T-cell (primary cell): ENCODE results near the gene PPM1E. TPM values are rescaled to one million over a fixed set of nuclear protein-coding genes. Genes with fewer than 3 reads are reported as not detected.

ENCODE experiments used
- ATAC-seq, 4 experiments: fragments of 200-7000 bp in 3 of 4; fragments of 150-1000 bp in 1 of 4; cut with Tn5 transposase; replicated peaks in 1 of 4; 1 replicate in 3 of 4; 2 replicates in 1 of 4; pipeline ENCODE4 v1.10.0; 2021; ENCODE audit warnings: moderate library complexity in 3 of 4, mild to moderate bottlenecking in 2 of 4, moderate number of reproducible peaks in 1 of 4
- CTCF ChIA-PET, 2 donors: fragments of 300-600 bp; sonication (Branson Sonifier 250); formaldehyde crosslinking; loops; one replicate each; lab custom pipeline; 2022; ENCODE audit warnings: antibody characterized with exemption in 2 of 2; lab: Charles Lee
- POLR2A ChIA-PET, 2 donors: fragments of 300-600 bp; sonication (Branson Sonifier 250); formaldehyde crosslinking; loops; one replicate each; lab custom pipeline; 2022; ENCODE audit warnings: antibody characterized with exemption in 2 of 2; lab: Charles Lee
- DNase-seq, 35 experiments: peaks; one replicate each; pipeline versions ENCODE4 v3.0.0 to v3.0.0-alpha.2; 2013 to 2023
- H3K27ac ChIP-seq: one replicate; pipeline ENCODE4 v1.5.1; 2013; ENCODE audit warnings: low read length
- H3K27me3 ChIP-seq, 2 experiments: replicated peaks in 1 of 2; 1 replicate in 1 of 2; 2 replicates in 1 of 2; pipeline versions ENCODE4 v1.6.1 to v1.7.0; 2013; ENCODE audit warnings: low read length in 1 of 2, mixed read lengths in 1 of 2; ENCODE audit not compliant: control insufficient read depth in 2 of 2, insufficient read depth in 2 of 2; ENCODE audit errors: extremely low read depth in 1 of 2
- H3K36me3 ChIP-seq, 2 donors: 1 replicate in 1 of 2; 2 replicates in 1 of 2; pipeline versions ENCODE4 v1.6.1 to v1.7.0; 2013; ENCODE audit warnings: low read length in 1 of 2; ENCODE audit not compliant: control insufficient read depth in 2 of 2, insufficient read depth in 1 of 2; ENCODE audit errors: extremely low read depth in 1 of 2
- H3K4me1 ChIP-seq, 2 experiments: 1 replicate in 1 of 2; 2 replicates in 1 of 2; pipeline versions ENCODE4 v1.6.1 to v1.7.0; 2013; ENCODE audit warnings: low read length in 2 of 2, mixed read lengths in 1 of 2; ENCODE audit not compliant: insufficient read depth in 2 of 2, control insufficient read depth in 1 of 2; ENCODE audit errors: extremely low read depth in 1 of 2
- H3K4me3 ChIP-seq, 2 donors: 1 replicate in 1 of 2; 2 replicates in 1 of 2; pipeline versions ENCODE4 v1.5.1 to v1.7.0; 2013; ENCODE audit warnings: mild to moderate bottlenecking in 2 of 2, low read length in 1 of 2, moderate library complexity in 1 of 2; ENCODE audit not compliant: control insufficient read depth in 1 of 2; ENCODE audit errors: extremely low read depth in 1 of 2
- H3K9me3 ChIP-seq: 2 replicates; pipeline ENCODE4 v1.7.0; 2013
- H3K27ac Mint-ChIP-seq, 2 donors: one replicate each; pipeline ENCODE4 v1.8.0; 2020 to 2021; ENCODE audit warnings: mild to moderate bottlenecking in 2 of 2, mixed read lengths in 2 of 2
- H3K27me3 Mint-ChIP-seq, 2 donors: one replicate each; pipeline ENCODE4 v1.8.0; 2021 to 2022; ENCODE audit warnings: mixed read lengths in 2 of 2
- H3K36me3 Mint-ChIP-seq: one replicate; pipeline ENCODE4 v1.8.0; 2021; ENCODE audit warnings: mixed read lengths
- H3K4me1 Mint-ChIP-seq, 3 donors: one replicate each; pipeline ENCODE4 v1.8.0; 2020 to 2022; ENCODE audit warnings: mixed read lengths in 3 of 3, mild to moderate bottlenecking in 1 of 3
- H3K4me3 Mint-ChIP-seq, 3 donors: one replicate each; pipeline ENCODE4 v1.8.0; 2020 to 2022; ENCODE audit warnings: mild to moderate bottlenecking in 3 of 3, mixed read lengths in 3 of 3, moderate library complexity in 3 of 3
- H3K9me3 Mint-ChIP-seq, 3 donors: one replicate each; pipeline ENCODE4 v1.8.0; 2020 to 2022; ENCODE audit warnings: mixed read lengths in 3 of 3
- whole genome bisulfite sequencing: methylation state at CpG from one replicate; pipeline ENCODE4 v1.1.5; 2013; ENCODE audit warnings: missing lambda C conversion rate; ENCODE audit not compliant: insufficient coverage; 5-methylcytosine and 5-hydroxymethylcytosine counted together
- total RNA-seq, 35 experiments: library from RNA in 6 of 35; stranded (reverse) in 6 of 35; fragments of 120-200 nt in 1 of 35; gene quantifications; one replicate each; pipeline versions ENCODE4 v1.2.1 to v1.2.4 and lab custom pipeline; 2013 to 2026

Gene PPM1E
- total RNA-seq, 5 donors from 2014 or later (not counting 1 experiment from before 2014, with no cell fraction given), result 0.03 TPM; not detected in 4

DNA sequence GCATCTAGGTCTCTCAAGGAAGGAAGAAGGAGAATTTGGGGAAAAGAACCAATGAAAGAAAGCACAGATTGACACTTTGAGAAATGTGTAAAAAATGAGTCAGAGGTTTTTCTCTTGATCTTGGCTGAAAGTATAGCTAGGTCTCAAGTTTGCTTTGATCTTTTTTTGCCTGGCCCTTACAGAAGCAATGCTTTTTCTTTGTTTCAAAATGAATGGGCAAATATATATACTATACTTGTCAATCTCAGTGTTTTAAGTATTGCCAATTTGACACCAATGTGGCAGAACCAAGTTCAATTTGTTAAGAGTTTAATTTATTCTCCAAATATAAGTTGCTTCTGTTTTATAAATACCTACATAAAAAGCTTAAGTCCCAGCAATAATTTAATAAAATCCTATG lies 119.6 kb downstream of the PPM1E start:
- ChIA-PET CTCF (interaction anchor here (0.6 kb wide), 2 partner anchors 41 to 48 kb away, joined by 3 to 10 read pairs; no protein-coding TSS in a partner anchor), POLR2A (no interaction called here)
- DNase-seq (no peak), ATAC-seq (no peak)
- Mint-ChIP-seq H3K27me3 (peaks cover 0 to 4% of the 10 kb centered on the region in 2 donors), H3K4me3 (no peak overlapping the region), H3K36me3 (no peaks in the 10 kb centered on the region), H3K4me1 (no peaks in the 10 kb centered on the region), H3K27ac (no peak overlapping the region), H3K9me3 (no peaks in the 10 kb centered on the region)
- Histone ChIP-seq H3K36me3 (no peaks in the 10 kb centered on the region), H3K4me3 (no peak overlapping the region), H3K27ac (no peak overlapping the region), H3K27me3 (no peaks in the 10 kb centered on the region), H3K4me1 (no peaks in the 10 kb centered on the region), H3K9me3 (no peaks in the 10 kb centered on the region)

DNA sequence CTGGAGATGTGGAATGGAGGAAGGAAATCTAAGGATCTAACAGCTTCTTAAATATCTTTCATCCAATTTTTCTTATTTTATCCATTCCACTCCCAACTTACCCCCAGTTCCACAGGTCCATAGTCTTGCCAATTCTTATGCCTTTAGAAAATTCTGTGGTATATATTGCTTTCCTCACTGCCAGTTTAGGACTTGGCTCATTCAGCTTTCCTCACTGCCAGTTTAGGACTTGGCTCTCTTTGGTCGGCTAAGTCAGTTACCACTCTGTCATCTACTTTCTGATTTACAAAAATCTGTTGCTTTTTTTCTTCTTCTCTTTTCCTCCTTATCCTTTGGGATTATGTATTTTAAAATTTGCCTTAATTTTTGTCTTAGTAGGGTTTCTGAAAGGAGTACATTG lies 128.5 kb downstream of the PPM1E start:
- ChIA-PET CTCF (no interaction called here), POLR2A (no interaction called here)
- Mint-ChIP-seq H3K9me3 (no peaks in the 10 kb centered on the region), H3K36me3 (no peaks in the 10 kb centered on the region), H3K27ac (no peak overlapping the region), H3K27me3 (peaks cover 32 to 35% of the 10 kb centered on the region in 2 donors), H3K4me3 (no peak overlapping the region), H3K4me1 (no peaks in the 10 kb centered on the region)
- Histone ChIP-seq H3K9me3 (no peaks in the 10 kb centered on the region), H3K4me3 (no peak overlapping the region), H3K27me3 (peaks cover 2 to 8% of the 10 kb centered on the region in 2 experiments), H3K27ac (no peak overlapping the region), H3K4me1 (no peaks in the 10 kb centered on the region), H3K36me3 (no peaks in the 10 kb centered on the region)
- no peak for ATAC-seq
- no CpG with 5 or more reads among the region's 1 CpG for WGBS
- DNase-seq, result no peak

DNA sequence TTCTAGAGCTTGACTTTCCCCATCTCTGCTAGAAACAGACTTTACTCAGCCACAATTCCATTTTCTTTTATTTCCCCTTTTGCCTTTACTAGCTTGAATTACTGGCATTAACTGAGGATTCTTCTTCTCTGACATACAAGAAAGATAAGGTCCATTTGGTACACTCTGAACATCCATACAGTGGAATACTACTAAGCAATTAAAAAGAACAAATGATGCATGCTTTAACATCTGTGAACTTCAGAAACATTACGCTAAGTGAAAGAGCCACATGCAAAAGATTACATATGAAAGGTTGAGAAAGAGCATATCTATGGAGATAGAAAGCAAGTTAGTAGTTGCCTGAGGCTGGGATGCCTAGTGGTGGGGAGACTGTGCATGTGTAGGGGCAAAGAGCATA lies 130.9 kb downstream of the PPM1E start:
- CTCF ChIA-PET, result no interaction called here
- no peaks in the 10 kb centered on the region for H3K4me1 Mint-ChIP-seq
- Histone ChIP-seq H3K27me3 (peaks cover 2 to 6% of the 10 kb centered on the region in 2 experiments), H3K9me3 (peaks cover 4% of the 10 kb centered on the region), H3K4me1 (no peaks in the 10 kb centered on the region), H3K36me3 (no peaks in the 10 kb centered on the region), H3K27ac (no peak overlapping the region), H3K4me3 (no peak overlapping the region)
- H3K36me3 Mint-ChIP-seq, result no peaks in the 10 kb centered on the region
- ATAC-seq (no peak), DNase-seq (no peak)
- peaks cover 0 to 9% (median 7%) of the 10 kb centered on the region in 3 donors for H3K9me3 Mint-ChIP-seq
- no CpG with 5 or more reads among the region's 1 CpG for WGBS
- H3K27me3 Mint-ChIP-seq, result peaks cover 26 to 28% of the 10 kb centered on the region in 2 donors
- H3K4me3 Mint-ChIP-seq, result no peak overlapping the region
- H3K27ac Mint-ChIP-seq, result no peak overlapping the region
- POLR2A ChIA-PET, result interaction anchor here in 1 of 2 donors (0.6 kb wide), 1 partner anchor 149 kb away, joined by 12 read pairs; no protein-coding TSS in a partner anchor

DNA sequence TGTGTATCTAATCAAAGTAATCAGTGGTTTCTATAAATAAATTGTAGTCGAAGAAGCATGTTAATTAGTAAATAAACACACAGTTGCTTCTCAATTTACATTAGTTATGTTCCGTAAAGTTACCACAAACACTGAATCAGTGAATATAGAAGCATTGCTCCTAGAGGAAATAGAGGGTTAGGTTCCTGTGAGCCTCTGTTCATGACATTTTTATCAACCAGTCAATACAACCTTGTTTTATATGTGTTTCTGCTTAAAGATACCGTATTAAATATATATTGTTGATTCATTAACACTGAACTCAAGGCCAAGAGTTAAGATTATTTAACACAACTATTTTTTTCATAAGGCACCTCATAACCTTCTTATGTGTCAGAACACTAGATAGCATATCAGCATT lies 134.3 kb downstream of the PPM1E start:
- H3K4me3 ChIP-seq, result no peak overlapping the region
- H3K27me3 ChIP-seq, result peaks cover 2 to 6% of the 10 kb centered on the region in 2 experiments
- H3K27ac ChIP-seq, result no peak overlapping the region
- DNase-seq (no peak), ATAC-seq (no peak)
- no peak overlapping the region for H3K4me3 Mint-ChIP-seq
- no peak overlapping the region for H3K27ac Mint-ChIP-seq
- no peaks in the 10 kb centered on the region for H3K36me3 ChIP-seq
- H3K9me3 Mint-ChIP-seq, result peaks cover 0 to 9% (median 7%) of the 10 kb centered on the region in 3 donors
- H3K9me3 ChIP-seq, result peaks cover 4% of the 10 kb centered on the region
- POLR2A ChIA-PET, result no interaction called here
- no peaks in the 10 kb centered on the region for H3K4me1 Mint-ChIP-seq
- H3K27me3 Mint-ChIP-seq, result peaks cover 18 to 25% of the 10 kb centered on the region in 2 donors
- no peaks in the 10 kb centered on the region for H3K36me3 Mint-ChIP-seq
- no CpG with 5 or more reads among the region's 3 CpGs for WGBS
- CTCF ChIA-PET, result no interaction called here
- no peaks in the 10 kb centered on the region for H3K4me1 ChIP-seq

DNA sequence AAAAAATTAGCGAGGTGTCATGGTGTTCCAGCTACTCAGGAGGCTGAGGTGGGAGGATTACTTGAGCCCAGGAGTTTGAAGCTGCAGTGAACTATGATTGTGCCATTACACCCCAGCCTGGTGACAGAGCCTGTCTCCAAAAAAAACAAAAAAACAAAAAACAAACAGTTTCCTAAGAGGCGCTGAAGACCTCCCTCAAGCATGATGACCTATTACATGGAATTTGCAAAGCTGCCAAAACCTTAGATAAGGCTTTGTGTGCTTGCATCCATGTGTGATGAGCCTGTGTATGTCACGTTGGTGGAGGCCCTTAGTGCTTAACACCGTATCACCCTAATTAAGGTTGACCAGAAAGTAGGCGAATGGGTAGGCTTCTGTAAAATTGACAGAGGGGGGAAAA lies 143.5 kb downstream of the PPM1E start:
- Histone ChIP-seq H3K9me3 (no peaks in the 10 kb centered on the region), H3K27me3 (peaks cover 0 to 4% of the 10 kb centered on the region in 2 experiments), H3K4me3 (no peak overlapping the region), H3K27ac (no peak overlapping the region), H3K36me3 (no peaks in the 10 kb centered on the region), H3K4me1 (no peaks in the 10 kb centered on the region)
- Mint-ChIP-seq H3K4me3 (no peak overlapping the region), H3K4me1 (no peaks in the 10 kb centered on the region), H3K27ac (peak overlapping the region in 1 of 2 donors; percentile 2), H3K9me3 (peaks cover 0 to 3% (median 2%) of the 10 kb centered on the region in 3 donors), H3K36me3 (no peaks in the 10 kb centered on the region), H3K27me3 (peaks cover 5 to 9% of the 10 kb centered on the region in 2 donors)
- POLR2A ChIA-PET, result no interaction called here
- WGBS, result 80% methylated on average over 3 of the region's 5 CpGs
- CTCF ChIA-PET, result no interaction called here
- ATAC-seq (no peak), DNase-seq (no peak)

DNA sequence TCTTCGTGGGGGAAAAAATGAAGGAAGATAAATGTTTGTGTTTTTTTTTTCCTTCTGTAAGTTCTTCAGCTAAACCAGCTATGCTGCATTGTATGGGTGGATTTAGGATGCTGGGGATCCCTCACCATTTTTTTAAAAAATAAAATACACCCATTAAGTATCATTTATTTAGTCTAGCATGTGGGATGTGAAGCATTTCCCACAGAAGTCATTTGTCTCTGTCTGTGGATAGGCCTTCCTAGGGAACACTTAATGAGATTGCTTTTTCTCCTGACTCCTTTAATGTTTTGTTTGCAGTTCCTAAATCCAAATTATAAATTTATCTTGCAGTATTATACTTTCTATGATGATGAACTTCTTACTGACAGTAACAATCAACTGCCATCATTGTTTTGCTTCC lies 146.7 kb downstream of the PPM1E start:
- H3K4me1 Mint-ChIP-seq, result no peaks in the 10 kb centered on the region
- Histone ChIP-seq H3K9me3 (no peaks in the 10 kb centered on the region), H3K27ac (no peak overlapping the region), H3K4me3 (no peak overlapping the region), H3K36me3 (no peaks in the 10 kb centered on the region), H3K4me1 (no peaks in the 10 kb centered on the region), H3K27me3 (peaks cover 0 to 7% of the 10 kb centered on the region in 2 experiments)
- ChIA-PET POLR2A (no interaction called here), CTCF (interaction anchor here in 1 of 2 donors (0.6 kb wide), 1 partner anchor 26 kb away, joined by 3 read pairs; no protein-coding TSS in a partner anchor)
- no peak overlapping the region for H3K4me3 Mint-ChIP-seq
- WGBS, result no CpG with 5 or more reads among the region's 1 CpG
- no peak for DNase-seq
- H3K9me3 Mint-ChIP-seq, result peaks cover 0 to 10% (median 8%) of the 10 kb centered on the region in 3 donors
- H3K36me3 Mint-ChIP-seq, result no peaks in the 10 kb centered on the region
- peaks cover 0 to 6% of the 10 kb centered on the region in 2 donors for H3K27me3 Mint-ChIP-seq
- no peak for ATAC-seq
- no peak overlapping the region for H3K27ac Mint-ChIP-seq
